ENCODE data around the gene PSME4. TPM values are rescaled to one million over a fixed set of nuclear protein-coding genes. Genes with fewer than 3 reads are reported as not detected.

Gene PSME4
- polyA plus RNA-seq, 1 experiment = 52.0 TPM

- peak; percentile 6 for DNase-seq (ENCODE audit: low read depth, low spot score)
- no peaks in the 10 kb centered on the region for H3K27me3 ChIP-seq (ENCODE audit: control insufficient read depth, insufficient read depth, low read length)
- no peak for TF ChIP-seq CTCF (IDR thresholded peaks at IDR 0.05; ENCODE audit: low read depth, low read length)
- ChIA-PET CTCF (no interaction called here), POLR2A (no interaction called here)
- no peak overlapping the region for H3K27ac ChIP-seq (ENCODE audit: low read depth, low read length)
- no peak overlapping the region for H3K4me3 ChIP-seq (ENCODE audit: low read depth, low read length)
- H3K9me3 ChIP-seq (ENCODE audit: control insufficient read depth, insufficient read depth, low read length) = no peaks in the 10 kb centered on the region
These were observed 73.9 kb downstream of the PSME4 start for GRCh38 chr2:53896864-53897263.

DNA sequence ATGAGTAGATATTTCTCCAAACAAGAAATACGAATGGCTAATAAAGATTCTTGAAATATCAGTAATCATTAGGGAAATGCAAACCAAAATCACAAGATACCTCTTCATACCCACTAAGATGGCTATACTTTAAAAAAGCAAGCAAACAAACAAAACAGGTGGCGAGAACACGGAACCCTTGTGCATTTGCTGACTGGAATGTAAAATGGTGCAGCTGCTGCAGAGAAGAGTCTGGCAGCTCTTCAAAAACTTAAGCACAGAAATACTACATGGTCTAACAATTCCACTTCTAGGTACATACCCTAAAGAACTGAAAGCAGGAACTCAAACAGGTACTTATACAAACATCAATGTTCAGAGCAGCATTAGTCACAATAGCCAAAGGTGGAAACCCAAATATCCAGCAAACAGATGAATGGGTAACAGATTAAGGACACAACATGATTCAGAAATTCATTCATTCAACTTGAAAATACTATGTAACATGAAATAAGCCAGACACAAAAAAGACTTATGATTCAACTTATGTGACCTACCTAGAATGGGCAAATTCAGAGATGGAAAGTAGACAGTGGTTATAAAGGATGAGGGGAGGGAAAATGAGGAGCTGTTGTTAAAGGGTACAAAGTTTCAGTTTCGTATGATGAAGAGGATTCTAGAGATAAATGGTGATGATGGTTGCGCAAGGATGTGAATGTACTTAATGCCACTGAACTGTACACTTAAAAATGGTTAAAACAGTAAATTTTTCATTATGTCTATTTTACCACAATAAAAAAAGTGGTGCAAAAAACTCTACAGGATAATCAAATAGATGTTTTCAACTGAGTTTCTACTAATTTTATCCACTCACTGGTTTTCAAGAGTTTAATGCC is 84.2 kb downstream of the PSME4 start:
- ChIA-PET POLR2A (no interaction called here), CTCF (no interaction called here)
- Histone ChIP-seq H3K27ac (ENCODE audit: low read depth, low read length) (no peak overlapping the region), H3K27me3 (ENCODE audit: control insufficient read depth, insufficient read depth, low read length) (no peaks in the 10 kb centered on the region), H3K4me3 (ENCODE audit: low read depth, low read length) (no peak overlapping the region), H3K9me3 (ENCODE audit: control insufficient read depth, insufficient read depth, low read length) (no peaks in the 10 kb centered on the region)
- DNase-seq (ENCODE audit: low read depth, low spot score) = no peak
- no peak for TF ChIP-seq CTCF (IDR thresholded peaks at IDR 0.05; ENCODE audit: low read depth, low read length)

DNA sequence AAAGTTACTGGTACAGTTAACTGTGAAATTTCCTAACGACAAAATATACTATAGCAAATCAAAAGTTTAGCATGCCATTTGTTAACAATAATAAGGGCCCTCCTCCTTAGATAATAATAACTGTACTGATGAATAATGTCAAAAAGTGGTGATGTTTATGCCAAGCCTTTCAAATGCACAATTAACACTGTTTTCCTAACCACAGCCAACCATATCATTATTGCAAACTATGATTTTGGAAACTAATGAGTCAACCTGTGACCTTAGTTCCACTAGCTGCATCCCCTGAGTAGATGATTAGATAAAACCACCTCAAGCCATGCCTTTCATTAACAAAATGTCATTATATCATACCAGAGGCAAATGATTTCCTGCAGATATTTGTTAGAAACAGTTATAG is 85.9 kb downstream of the PSME4 start:
- H3K4me3 ChIP-seq (ENCODE audit: low read depth, low read length) = no peak overlapping the region
- H3K27ac ChIP-seq (ENCODE audit: low read depth, low read length) = no peak overlapping the region
- H3K9me3 ChIP-seq (ENCODE audit: control insufficient read depth, insufficient read depth, low read length) = no peaks in the 10 kb centered on the region
- CTCF ChIA-PET = no interaction called here
- POLR2A ChIA-PET = no interaction called here
- no peaks in the 10 kb centered on the region for H3K27me3 ChIP-seq (ENCODE audit: control insufficient read depth, insufficient read depth, low read length)
- TF ChIP-seq CTCF (IDR thresholded peaks at IDR 0.05; ENCODE audit: low read depth, low read length) = no peak
- no peak for DNase-seq (ENCODE audit: low read depth, low spot score)

DNA sequence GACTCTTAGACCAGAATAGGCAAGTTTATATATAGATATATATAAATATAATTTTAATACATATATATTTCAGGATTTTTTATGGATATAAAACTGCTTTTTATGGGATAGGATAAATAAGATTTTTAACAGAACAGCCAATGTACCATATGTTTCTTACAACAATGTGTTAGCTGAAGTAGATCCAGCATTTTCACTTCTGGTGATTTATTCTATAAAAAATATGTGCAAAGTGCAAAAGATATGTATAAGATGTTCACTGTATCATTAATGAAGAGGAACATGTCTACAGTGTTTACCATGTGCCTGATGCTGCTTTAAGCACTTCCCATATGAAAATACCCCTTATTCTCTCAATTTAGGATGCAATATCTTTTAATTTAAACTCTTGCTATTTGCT is 88.8 kb downstream of the PSME4 start:
- POLR2A ChIA-PET = no interaction called here
- DNase-seq (ENCODE audit: low read depth, low spot score) = no peak
- no peak for TF ChIP-seq CTCF (IDR thresholded peaks at IDR 0.05; ENCODE audit: low read depth, low read length)
- CTCF ChIA-PET = no interaction called here
- Histone ChIP-seq H3K9me3 (ENCODE audit: control insufficient read depth, insufficient read depth, low read length) (no peaks in the 10 kb centered on the region), H3K27ac (ENCODE audit: low read depth, low read length) (no peak overlapping the region), H3K27me3 (ENCODE audit: control insufficient read depth, insufficient read depth, low read length) (no peaks in the 10 kb centered on the region), H3K4me3 (ENCODE audit: low read depth, low read length) (no peak overlapping the region)

GRCh38 chr2:53881360-53881759 is 89.4 kb downstream of the PSME4 start:
- H3K4me3 ChIP-seq (ENCODE audit: low read depth, low read length) = no peak overlapping the region
- no peak overlapping the region for H3K27ac ChIP-seq (ENCODE audit: low read depth, low read length)
- no peaks in the 10 kb centered on the region for H3K9me3 ChIP-seq (ENCODE audit: control insufficient read depth, insufficient read depth, low read length)
- no peaks in the 10 kb centered on the region for H3K27me3 ChIP-seq (ENCODE audit: control insufficient read depth, insufficient read depth, low read length)
- POLR2A ChIA-PET = no interaction called here
- no peak for TF ChIP-seq CTCF (IDR thresholded peaks at IDR 0.05; ENCODE audit: low read depth, low read length)
- DNase-seq (ENCODE audit: low read depth, low spot score) = no peak
- CTCF ChIA-PET = no interaction called here
